Panc1 (cell line): Measurements from ENCODE around the gene ZCCHC7. TPM values are rescaled to one million over a fixed set of nuclear protein-coding genes. Genes with fewer than 3 reads are reported as not detected.
A peak's percentile ranks its signal among the peaks of the same experiment; 100 is the strongest.

Experiments used
- ATAC-seq: fragments of 200-7000 bp; cut with Tn5 transposase; 2 replicates; pipeline ENCODE4 v1.9.1; 2020; ENCODE audit warnings: mild to moderate bottlenecking, moderate library complexity
- BruUV-seq: library from RNA; stranded (reverse); fragments of 400-500 nt; replicated peaks from 2 replicates; lab custom pipeline; 2021; lab: Mats Ljungman, UMichigan
- CTCF ChIA-PET: fragments of 300-600 bp; sonication (Branson Sonifier 250); formaldehyde crosslinking; loops from one replicate; lab custom pipeline; 2022; ENCODE audit warnings: antibody characterized with exemption; lab: Charles Lee
- POLR2A ChIA-PET: fragments of 300-600 bp; sonication (Branson Sonifier 250); formaldehyde crosslinking; loops from one replicate; lab custom pipeline; 2022; ENCODE audit warnings: antibody characterized with exemption; lab: Charles Lee
- DNase-seq: peaks from one replicate; pipeline ENCODE4 v3.0.0-alpha.2; 2010; ENCODE audit warnings: low read depth, low spot score
- H3K27ac ChIP-seq: 2 replicates; pipeline ENCODE4 v1.5.1; 2011; ENCODE audit warnings: mild to moderate bottlenecking, low read length, inconsistent platforms
- H3K27me3 ChIP-seq: fragments of 200-500 bp; sonication (Bioruptor generic); 2 replicates; pipeline ENCODE4 v1.6.0; 2014; ENCODE audit warnings: low read length, inconsistent platforms; ENCODE audit not compliant: control insufficient read depth, insufficient read depth
- H3K36me3 ChIP-seq: fragments of 200-500 bp; sonication (Bioruptor generic); 2 replicates; pipeline ENCODE4 v1.5.1; 2014; ENCODE audit warnings: inconsistent platforms, mild to moderate bottlenecking, low read length, moderate library complexity; ENCODE audit not compliant: control insufficient read depth, insufficient read depth
- H3K4me1 ChIP-seq: 2 replicates; pipeline ENCODE4 v1.5.1; 2011; ENCODE audit warnings: inconsistent platforms, mild to moderate bottlenecking, low read length, moderate library complexity; ENCODE audit not compliant: control insufficient read depth, insufficient read depth
- H3K4me3 ChIP-seq, 2 experiments: 2 replicates each; pipeline ENCODE4 v1.5.1; 2011 to 2012; ENCODE audit warnings: low read depth in 2 of 2, low read length in 2 of 2, mild to moderate bottlenecking in 2 of 2, inconsistent platforms in 1 of 2, moderate library complexity in 1 of 2
- H3K9me3 ChIP-seq: fragments of 200-500 bp; sonication (Bioruptor generic); 2 replicates; pipeline ENCODE4 v1.5.1; 2014; ENCODE audit warnings: low read depth, mild to moderate bottlenecking, inconsistent platforms, low read length, moderate library complexity; ENCODE audit not compliant: control insufficient read depth, insufficient read depth
- POLR2AphosphoS5 ChIP-seq: IDR thresholded peaks from 2 replicates; pipeline ENCODE4 v1.6.1; 2012; ENCODE audit warnings: mild to moderate bottlenecking, low read depth, low read length, moderate library complexity
- SIN3A ChIP-seq: IDR thresholded peaks from 2 replicates; pipeline ENCODE4 v1.6.1; 2012; ENCODE audit warnings: low read depth, mild to moderate bottlenecking, low read length, moderate library complexity, borderline replicate concordance; ENCODE audit not compliant: insufficient read depth
- TCF7L2 ChIP-seq: IDR thresholded peaks from 2 replicates; pipeline ENCODE4 v1.6.1; 2011; ENCODE audit warnings: mild to moderate bottlenecking, low read depth, low read length, inconsistent platforms
- in situ Hi-C: cut with HindIII; loops from 2 replicates; pipeline ENCODE4 v1.10.0; 2016; ENCODE audit warnings: low sequenced_read_pairs, low pct_unique_long_range_greater_than_20kb
- intact Hi-C: fragments of 100-400 bp; cut with micrococcal nuclease; formaldehyde crosslinking; loops from one replicate; pipeline ENCODE4 v1.10.0; 2022; ENCODE audit not compliant: unreplicated experiment
- total RNA-seq: library from RNA; stranded (reverse); gene quantifications from one replicate; pipeline ENCODE4 v1.2.1, GENCODE V29; 2021; ENCODE audit not compliant: unreplicated experiment
- TF ChIP-seq, protein P1 (sequence below), 2 experiments: IDR thresholded peaks; 2 replicates each; pipeline ENCODE4 v1.6.1; 2011 to 2012; ENCODE audit warnings: low read depth in 2 of 2, control low read depth in 1 of 2, low read length in 1 of 2, mild to moderate bottlenecking in 1 of 2, moderate library complexity in 1 of 2; ENCODE audit not compliant: insufficient read depth in 1 of 2
- TF ChIP-seq, protein P2 (sequence below): fragments of 450-650 bp; IDR thresholded peaks from 2 replicates; pipeline ENCODE4 v1.5.1; 2017; ENCODE audit warnings: mild to moderate bottlenecking

The ZCCHC7 gene
- total RNA-seq, 1 experiment from 2014 or later: 43.7 TPM

DNA sequence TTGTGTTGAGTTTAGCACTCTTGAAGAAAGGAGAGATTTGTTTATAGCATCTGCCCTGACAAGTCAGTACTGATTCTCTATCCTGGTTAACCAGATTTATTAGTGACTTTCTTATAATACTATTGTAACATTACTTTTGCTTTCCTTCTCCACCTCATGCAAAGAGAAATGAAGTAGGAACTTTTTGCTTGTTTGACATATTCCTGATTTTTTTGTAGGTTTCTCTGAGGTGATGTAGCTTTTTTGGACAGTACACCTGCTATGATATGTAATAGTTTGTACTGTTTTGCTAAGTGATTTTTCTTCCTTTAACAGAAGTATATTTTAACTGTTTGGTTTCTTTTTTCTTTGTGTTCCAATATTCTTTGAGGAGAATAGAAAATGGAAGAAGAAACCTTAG is 117.7 kb downstream of the ZCCHC7 start:
- ATAC-seq (no peak), DNase-seq (no peak)
- ChIA-PET POLR2A (no interaction called here), CTCF (no interaction called here)
- in situ Hi-C loops (no loop called here), intact Hi-C loops (no loop called here)
- Histone ChIP-seq H3K27ac (no peak overlapping the region), H3K4me3 (no peak overlapping the region), H3K36me3 (no peaks in the 10 kb centered on the region), H3K9me3 (no peaks in the 10 kb centered on the region), H3K27me3 (no peaks in the 10 kb centered on the region), H3K4me1 (peaks cover 5% of the 10 kb centered on the region; the same call in 1 of the 2 replicates)
- TF ChIP-seq TCF7L2 (no peak), SIN3A (no peak), POLR2AphosphoS5 (no peak)
- TF ChIP-seq, protein P1, sequence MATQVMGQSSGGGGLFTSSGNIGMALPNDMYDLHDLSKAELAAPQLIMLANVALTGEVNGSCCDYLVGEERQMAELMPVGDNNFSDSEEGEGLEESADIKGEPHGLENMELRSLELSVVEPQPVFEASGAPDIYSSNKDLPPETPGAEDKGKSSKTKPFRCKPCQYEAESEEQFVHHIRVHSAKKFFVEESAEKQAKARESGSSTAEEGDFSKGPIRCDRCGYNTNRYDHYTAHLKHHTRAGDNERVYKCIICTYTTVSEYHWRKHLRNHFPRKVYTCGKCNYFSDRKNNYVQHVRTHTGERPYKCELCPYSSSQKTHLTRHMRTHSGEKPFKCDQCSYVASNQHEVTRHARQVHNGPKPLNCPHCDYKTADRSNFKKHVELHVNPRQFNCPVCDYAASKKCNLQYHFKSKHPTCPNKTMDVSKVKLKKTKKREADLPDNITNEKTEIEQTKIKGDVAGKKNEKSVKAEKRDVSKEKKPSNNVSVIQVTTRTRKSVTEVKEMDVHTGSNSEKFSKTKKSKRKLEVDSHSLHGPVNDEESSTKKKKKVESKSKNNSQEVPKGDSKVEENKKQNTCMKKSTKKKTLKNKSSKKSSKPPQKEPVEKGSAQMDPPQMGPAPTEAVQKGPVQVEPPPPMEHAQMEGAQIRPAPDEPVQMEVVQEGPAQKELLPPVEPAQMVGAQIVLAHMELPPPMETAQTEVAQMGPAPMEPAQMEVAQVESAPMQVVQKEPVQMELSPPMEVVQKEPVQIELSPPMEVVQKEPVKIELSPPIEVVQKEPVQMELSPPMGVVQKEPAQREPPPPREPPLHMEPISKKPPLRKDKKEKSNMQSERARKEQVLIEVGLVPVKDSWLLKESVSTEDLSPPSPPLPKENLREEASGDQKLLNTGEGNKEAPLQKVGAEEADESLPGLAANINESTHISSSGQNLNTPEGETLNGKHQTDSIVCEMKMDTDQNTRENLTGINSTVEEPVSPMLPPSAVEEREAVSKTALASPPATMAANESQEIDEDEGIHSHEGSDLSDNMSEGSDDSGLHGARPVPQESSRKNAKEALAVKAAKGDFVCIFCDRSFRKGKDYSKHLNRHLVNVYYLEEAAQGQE (IDR thresholded peaks at IDR 0.05; ENCODE audit: insufficient read depth in 1 of 2, low read depth in 2 of 2, low read length in 1 of 2): no peak
- TF ChIP-seq, protein P2, sequence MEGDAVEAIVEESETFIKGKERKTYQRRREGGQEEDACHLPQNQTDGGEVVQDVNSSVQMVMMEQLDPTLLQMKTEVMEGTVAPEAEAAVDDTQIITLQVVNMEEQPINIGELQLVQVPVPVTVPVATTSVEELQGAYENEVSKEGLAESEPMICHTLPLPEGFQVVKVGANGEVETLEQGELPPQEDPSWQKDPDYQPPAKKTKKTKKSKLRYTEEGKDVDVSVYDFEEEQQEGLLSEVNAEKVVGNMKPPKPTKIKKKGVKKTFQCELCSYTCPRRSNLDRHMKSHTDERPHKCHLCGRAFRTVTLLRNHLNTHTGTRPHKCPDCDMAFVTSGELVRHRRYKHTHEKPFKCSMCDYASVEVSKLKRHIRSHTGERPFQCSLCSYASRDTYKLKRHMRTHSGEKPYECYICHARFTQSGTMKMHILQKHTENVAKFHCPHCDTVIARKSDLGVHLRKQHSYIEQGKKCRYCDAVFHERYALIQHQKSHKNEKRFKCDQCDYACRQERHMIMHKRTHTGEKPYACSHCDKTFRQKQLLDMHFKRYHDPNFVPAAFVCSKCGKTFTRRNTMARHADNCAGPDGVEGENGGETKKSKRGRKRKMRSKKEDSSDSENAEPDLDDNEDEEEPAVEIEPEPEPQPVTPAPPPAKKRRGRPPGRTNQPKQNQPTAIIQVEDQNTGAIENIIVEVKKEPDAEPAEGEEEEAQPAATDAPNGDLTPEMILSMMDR: no peak
- no TSS peak for BruUV-seq

DNA sequence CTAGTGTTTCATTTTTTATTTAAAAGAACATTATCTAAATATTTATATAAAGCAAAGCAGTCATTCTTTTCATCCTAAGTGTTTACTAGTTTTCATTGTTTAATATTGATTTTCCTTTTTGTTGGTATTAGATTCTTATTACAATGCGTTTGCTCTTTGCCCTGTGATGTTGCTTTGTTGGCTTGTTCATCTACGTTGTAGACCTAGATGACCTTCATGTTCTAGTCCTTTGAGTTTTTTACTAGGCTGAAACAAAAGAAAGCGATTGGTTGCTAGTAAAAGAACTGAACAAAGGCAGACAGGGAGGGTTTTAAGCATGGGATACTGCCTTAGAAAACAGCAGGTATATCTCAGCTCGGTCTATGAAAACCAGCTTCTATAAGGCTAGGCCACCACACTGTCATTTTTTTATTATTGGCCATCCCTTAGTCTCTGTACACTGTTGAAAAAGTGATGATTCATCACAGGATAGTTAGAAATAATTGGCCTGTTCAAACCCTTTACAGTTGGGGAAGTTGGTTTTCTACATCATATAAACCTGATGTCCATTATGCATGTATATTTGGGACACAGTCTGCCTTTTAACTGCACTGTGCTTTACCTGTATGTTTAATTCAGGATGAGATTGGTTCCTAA is 119.0 kb downstream of the ZCCHC7 start:
- BruUV-seq: no TSS peak
- CTCF ChIA-PET: no interaction called here

More for the DNA sequence above, 119.0 kb downstream of the ZCCHC7 start:
- H3K27ac ChIP-seq: peak overlapping the region; percentile 19; the same call in 1 of the 2 replicates
- H3K4me3 ChIP-seq: no peak overlapping the region
- POLR2A ChIA-PET: no interaction called here
- peaks cover 5% of the 10 kb centered on the region; the same call in 1 of the 2 replicates for H3K4me1 ChIP-seq
- intact Hi-C loops: no loop called here
- no peaks in the 10 kb centered on the region for H3K36me3 ChIP-seq
- H3K9me3 ChIP-seq: no peaks in the 10 kb centered on the region
- in situ Hi-C loops: no loop called here
- TF ChIP-seq, protein P1 (IDR thresholded peaks at IDR 0.05; ENCODE audit: insufficient read depth in 1 of 2, low read depth in 2 of 2, low read length in 1 of 2): no peak
- TF ChIP-seq SIN3A (no peak), POLR2AphosphoS5 (no peak), TCF7L2 (no peak)
- TF ChIP-seq, protein P2: no peak
- ATAC-seq (peak; percentile 43; the same call in 1 of the 2 replicates), DNase-seq (no peak)
- no peaks in the 10 kb centered on the region for H3K27me3 ChIP-seq
